Right ventricle myocardium superior (tissue), 1 donor: Measurements from ENCODE around the gene BCO2. TPM values are rescaled to one million over a fixed set of nuclear protein-coding genes. Genes with fewer than 3 reads are reported as not detected.
"Not testable (repeated sequence)": the region's sequence is repeated elsewhere in the genome, so short reads cannot be mapped to it uniquely, and the experiment has no call there.

Experiments
- ATAC-seq: fragments of 200-7000 bp; cut with Tn5 transposase; one replicate; pipeline ENCODE4 v1.9.1; 2020; ENCODE audit warnings: mild to moderate bottlenecking; ENCODE audit not compliant: poor library complexity
- DNase-seq: peaks from one replicate; pipeline ENCODE4 v3.0.0-alpha.2; 2020
- intact Hi-C: fragments of 100-400 bp; cut with DNase I; formaldehyde crosslinking; loops from one replicate; pipeline ENCODE4 v1.11.2; 2022
- total RNA-seq: library from RNA; stranded (reverse); fragmentation: NEBNext Ultra II Directional; extraction: Animal tissue kit (Norgen Biotek cat#: 25700); gene quantifications from one replicate; pipeline ENCODE4 v1.2.1, GENCODE V29; 2021
- donor health status: DM: no; HTN: yes; CAD: no; lungs with severe emphysema.

Gene BCO2
- total RNA-seq, 1 donor from 2014 or later = 151 TPM

- peak; percentile 58 for DNase-seq
- peak; percentile 73 for ATAC-seq
- intact Hi-C loops = no loop called here
These were observed 11.2 kb upstream of the BCO2 start, which contains the start of gene IL18 for GRCh38 chr11:112163875-112164685. Gene IL18, minus strand, starts transcription at chr11:112164094. Its CDS starts 9,041 bp downstream, at chr11:112155053.

GRCh38 chr11:112165049-112165448, 10.3 kb upstream of the BCO2 start:
- intact Hi-C loops = no loop called here
- DNase-seq (no peak), ATAC-seq (no peak)

DNA sequence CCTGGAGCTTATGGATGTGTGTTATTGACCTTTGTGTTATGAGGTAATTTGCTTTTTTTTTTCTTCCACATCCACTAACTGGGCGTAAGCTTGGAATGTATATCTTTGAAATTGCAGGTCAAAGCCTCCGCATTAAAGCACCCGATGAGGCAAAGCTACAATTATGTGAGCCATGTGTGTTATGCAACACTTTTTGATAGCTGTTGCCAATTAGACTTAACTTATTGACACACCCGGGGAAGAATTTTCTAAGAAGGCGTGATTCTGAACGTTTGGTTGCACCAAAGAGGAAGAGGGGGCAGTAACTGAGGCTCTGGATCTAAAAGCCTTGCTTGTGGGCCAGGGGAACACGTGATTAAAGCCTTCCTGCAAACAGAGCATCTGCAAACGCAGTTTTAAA, 8.8 kb upstream of the BCO2 start:
- ATAC-seq = no peak
- intact Hi-C loops = no loop called here
- no peak for DNase-seq

DNA sequence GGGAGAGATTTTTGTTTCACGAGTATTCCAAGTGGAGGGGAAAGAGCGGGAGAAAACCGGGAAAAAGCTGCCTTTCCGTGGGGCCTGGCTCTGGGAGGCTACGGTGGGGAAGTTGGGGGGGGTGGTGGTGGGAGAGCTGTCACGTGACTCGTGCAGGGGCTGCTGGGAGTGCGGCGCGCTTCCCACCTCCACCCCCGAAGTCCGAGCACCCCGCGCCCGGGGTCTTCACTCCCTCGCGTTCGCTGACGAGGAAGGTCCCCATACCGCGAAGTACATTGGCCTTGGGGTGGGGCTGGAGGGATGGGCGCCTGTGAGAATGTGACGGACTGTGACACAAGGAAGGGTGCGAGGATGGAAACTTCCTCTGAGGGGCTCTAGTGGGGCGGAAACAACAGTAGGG, 8.2 kb upstream of the BCO2 start, which contains the start of gene TEX12:
Gene TEX12, plus strand, starts transcription at position 228 of the 400 bp plus-strand sequence. CDS start 1,897 bp downstream, outside the sequence.
- no peak for ATAC-seq
- intact Hi-C loops = no loop called here
- no peak for DNase-seq

GRCh38 chr11:112172362-112172994, 2.8 kb upstream of the BCO2 start:
- intact Hi-C loops = no loop called here
- no peak for ATAC-seq
- DNase-seq = no peak

DNA sequence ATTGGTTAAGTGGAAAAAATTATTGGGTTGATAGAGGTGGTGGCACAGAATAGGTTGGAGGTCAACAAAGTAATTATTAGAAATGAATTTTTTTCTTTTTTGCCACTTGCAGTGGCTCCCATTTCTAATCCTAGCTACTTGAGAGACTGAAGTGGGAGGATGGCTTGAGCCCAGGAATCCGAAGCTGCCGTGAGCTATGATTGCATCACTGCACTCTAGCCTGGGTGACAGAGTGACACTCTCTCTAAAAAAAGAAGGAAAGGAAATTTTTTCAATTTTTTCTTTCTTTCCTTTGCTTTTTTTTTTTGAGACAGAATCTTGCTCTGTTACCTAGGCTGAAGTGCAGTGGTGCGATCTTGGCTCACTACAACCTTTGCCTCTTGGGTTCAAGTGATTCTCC, 2.2 kb upstream of the BCO2 start:
- no peak for DNase-seq
- intact Hi-C loops = no loop called here
- peak; percentile 70 for ATAC-seq

DNA sequence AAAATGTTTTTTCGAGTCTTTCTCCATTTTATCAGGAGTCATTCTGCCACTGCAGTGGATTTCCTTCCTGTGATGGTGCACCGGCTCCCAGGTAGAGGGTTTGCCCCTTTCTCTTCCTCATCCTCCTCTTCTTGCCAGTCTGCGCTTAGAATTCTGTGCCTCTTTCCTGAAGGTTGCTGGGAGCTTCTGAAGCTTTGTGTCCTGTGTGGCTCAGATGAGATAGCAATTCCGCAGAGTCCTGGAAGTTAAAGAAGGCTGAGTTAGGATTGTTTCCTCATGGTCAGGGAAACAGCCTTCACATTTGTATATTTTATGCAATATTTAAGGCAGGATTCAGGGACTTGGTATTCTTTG, 264 bp downstream of the BCO2 start:
- DNase-seq (no peak), ATAC-seq (peak; percentile 56)
- intact Hi-C loops = loop anchor here (5.0 kb wide), 1 partner anchor 63 kb away; no protein-coding TSS in a partner anchor

- intact Hi-C loops = loop anchor here (5.0 kb wide), 1 partner anchor 64 kb away; no protein-coding TSS in a partner anchor
- ATAC-seq (peak; percentile 32), DNase-seq (no peak)
These were observed 765 bp downstream of the BCO2 start for GRCh38 chr11:112176077-112176476.

- ATAC-seq (no peak), DNase-seq (no peak)
- intact Hi-C loops = loop anchor here (5.0 kb wide), 1 partner anchor 65 kb away; no protein-coding TSS in a partner anchor
These were observed 2.3 kb downstream of the BCO2 start for GRCh38 chr11:112177589-112177988.

DNA sequence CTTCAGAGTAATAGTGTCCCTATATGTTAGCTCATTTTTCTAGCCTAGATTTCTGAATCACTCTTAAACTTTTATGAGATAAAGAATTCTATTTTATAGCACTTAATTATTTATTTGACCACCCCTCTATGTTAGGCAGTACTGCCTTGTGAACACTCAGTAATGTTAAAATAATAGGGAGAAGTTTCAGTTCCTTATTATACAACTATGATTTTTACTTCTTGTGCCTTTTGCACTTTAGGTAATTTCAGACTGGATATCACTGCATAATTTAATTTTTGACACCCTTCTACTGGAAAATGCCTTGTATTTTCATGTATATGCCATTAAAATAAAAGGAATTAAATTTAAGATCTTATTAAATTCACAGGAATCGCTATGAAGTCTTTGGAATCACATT, 3.1 kb downstream of the BCO2 start:
- ATAC-seq (no peak), DNase-seq (no peak)
- intact Hi-C loops = loop anchor here (5.0 kb wide), 1 partner anchor 66 kb away; no protein-coding TSS in a partner anchor

GRCh38 chr11:112178936-112179335, 3.6 kb downstream of the BCO2 start:
- no peak for ATAC-seq
- DNase-seq = no peak
- intact Hi-C loops = loop anchor here (5.0 kb wide), 1 partner anchor 67 kb away; no protein-coding TSS in a partner anchor

- no peak for ATAC-seq
- intact Hi-C loops = loop anchor here (5.0 kb wide), 1 partner anchor 67 kb away; no protein-coding TSS in a partner anchor
- DNase-seq = no peak
These were observed 4.3 kb downstream of the BCO2 start for GRCh38 chr11:112179601-112180000.

DNA sequence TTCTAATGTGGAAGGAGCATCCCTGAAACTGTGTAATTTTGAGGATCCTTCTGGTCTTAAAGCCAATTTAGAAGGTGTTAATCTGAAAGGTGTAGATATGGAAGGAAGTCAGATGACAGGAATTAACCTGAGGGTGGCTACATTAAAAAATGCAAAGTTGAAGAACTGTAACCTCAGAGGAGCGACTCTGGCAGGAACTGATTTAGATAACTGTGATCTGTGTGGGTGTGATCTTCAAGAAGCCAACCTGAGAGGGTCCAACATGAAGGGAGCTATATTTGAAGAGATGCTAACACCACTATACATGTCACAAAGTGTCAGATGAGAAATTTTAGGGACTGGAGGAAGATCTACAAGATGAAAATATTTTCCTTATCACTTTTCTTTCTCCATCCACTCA, 7.6 kb downstream of the BCO2 start:
- intact Hi-C loops = no loop called here
- ATAC-seq (no peak), DNase-seq (no peak)

DNA sequence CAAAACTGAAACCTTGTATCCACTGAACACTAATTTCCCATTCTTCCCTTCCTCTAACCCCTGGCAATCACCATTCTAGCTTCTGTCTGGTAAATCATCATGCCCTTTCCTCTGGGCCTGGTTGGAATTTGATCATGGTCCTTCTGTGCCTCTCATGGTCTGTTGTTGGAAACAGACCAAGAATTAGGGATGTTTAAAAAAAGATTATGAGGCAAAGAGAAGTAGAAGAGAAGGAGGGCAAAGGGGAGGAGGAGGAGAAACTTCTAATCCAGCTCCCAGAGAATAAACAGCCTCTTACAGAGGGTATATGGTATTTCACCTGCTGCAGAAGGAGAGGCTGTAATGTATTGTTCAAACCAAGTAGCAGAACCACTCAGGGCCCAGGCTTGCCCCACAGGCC, 10.6 kb downstream of the BCO2 start:
- no peak for DNase-seq
- ATAC-seq = peak; percentile 61
- intact Hi-C loops = no loop called here

- intact Hi-C loops = no loop called here
- peak; percentile 40 for ATAC-seq
These were observed 11.0 kb downstream of the BCO2 start for GRCh38 chr11:112186304-112186703.

GRCh38 chr11:112195113-112195512, 19.8 kb downstream of the BCO2 start:
- DNase-seq, intact Hi-C loops, ATAC-seq: not testable (repeated sequence)

More at GRCh38 chr11:112186304-112186703, 11.0 kb downstream of the BCO2 start:
- no peak for DNase-seq

- intact Hi-C loops = no loop called here
- DNase-seq (no peak), ATAC-seq (no peak)
These were observed 20.6 kb downstream of the BCO2 start for GRCh38 chr11:112195951-112196351.

- ATAC-seq = no peak
- no peak for DNase-seq
- intact Hi-C loops = no loop called here
These were observed 21.3 kb downstream of the BCO2 start for GRCh38 chr11:112196519-112197087.

DNA sequence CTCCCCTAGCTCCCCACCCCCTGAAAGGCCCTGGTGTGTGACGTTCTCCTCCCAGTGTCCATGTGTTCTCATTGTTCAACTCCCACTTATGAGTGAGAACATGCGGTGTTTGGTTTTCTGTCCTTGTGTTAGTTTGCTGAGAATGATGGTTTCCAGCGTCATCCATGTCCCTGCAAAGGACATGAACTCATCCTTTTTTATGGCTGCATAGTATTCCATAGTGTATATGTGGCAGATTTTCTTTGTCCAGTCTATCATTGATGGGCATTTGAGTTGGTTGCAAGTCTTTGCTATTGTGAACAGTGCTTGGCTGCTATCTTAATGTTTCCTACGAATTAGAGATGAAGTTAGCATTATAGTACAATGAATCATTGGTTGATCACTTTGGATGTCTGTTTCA, 23.8 kb downstream of the BCO2 start:
- DNase-seq, ATAC-seq, intact Hi-C loops: not testable (repeated sequence)
